ENCODE results near the gene GOLT1A. TPM values are rescaled to one million over a fixed set of nuclear protein-coding genes. Genes with fewer than 3 reads are reported as not detected.

Gene GOLT1A
- total RNA-seq, 1 experiment from 2014 or later = not detected

- POLR2A ChIA-PET (ENCODE audit: low non-redundant PET) = no interaction called here
- BruUV-seq (replicated peaks) = no TSS peak
- no peak overlapping the region for H3K4me3 ChIP-seq (ENCODE audit: low read depth, low read length, poor library complexity, severe bottlenecking)
- no peaks in the 10 kb centered on the region for H3K36me3 ChIP-seq (ENCODE audit: insufficient read depth, low read length, poor library complexity, severe bottlenecking)
- H3K27ac ChIP-seq (ENCODE audit: low read depth, low read length, poor library complexity, severe bottlenecking) = no peak overlapping the region
- intact Hi-C loops (cut with micrococcal nuclease; ENCODE audit: unreplicated experiment) = no loop called here
- DNase-seq (ENCODE audit: low spot score) = no peak
- peaks cover 6% of the 10 kb centered on the region for H3K4me1 ChIP-seq (ENCODE audit: insufficient read depth, low read length, poor library complexity, severe bottlenecking)
- CTCF ChIA-PET = no interaction called here
- H3K9me3 ChIP-seq (ENCODE audit: low read depth, low read length, poor library complexity, severe bottlenecking) = no peaks in the 10 kb centered on the region
- no peak for TF ChIP-seq EZH2 (IDR thresholded peaks at IDR 0.05; ENCODE audit: borderline replicate concordance, low read depth, low read length, poor library complexity, severe bottlenecking)
- TF ChIP-seq CTCF (conservative IDR thresholded peaks at IDR 0.05; ENCODE audit: low read depth, low read length) = no peak
- no peaks in the 10 kb centered on the region for H3K27me3 ChIP-seq (replicated peaks; ENCODE audit: insufficient read depth, low read depth, low read length, poor library complexity)
Measured at GRCh38 chr1:204149635-204150565, 63.9 kb downstream of the GOLT1A start.

- H3K4me1 ChIP-seq (ENCODE audit: insufficient read depth, low read length, poor library complexity, severe bottlenecking) = peaks cover 6% of the 10 kb centered on the region
- TF ChIP-seq CTCF (conservative IDR thresholded peaks at IDR 0.05; ENCODE audit: low read depth, low read length) = no peak
- TF ChIP-seq EZH2 (IDR thresholded peaks at IDR 0.05; ENCODE audit: borderline replicate concordance, low read depth, low read length, poor library complexity, severe bottlenecking) = no peak
- ChIA-PET POLR2A (ENCODE audit: low non-redundant PET) (no interaction called here), CTCF (no interaction called here)
- no peaks in the 10 kb centered on the region for H3K36me3 ChIP-seq (ENCODE audit: insufficient read depth, low read length, poor library complexity, severe bottlenecking)
- H3K27ac ChIP-seq (ENCODE audit: low read depth, low read length, poor library complexity, severe bottlenecking) = no peak overlapping the region
- no TSS peak for BruUV-seq (replicated peaks)
- DNase-seq (ENCODE audit: low spot score) = no peak
- intact Hi-C loops (cut with micrococcal nuclease; ENCODE audit: unreplicated experiment) = no loop called here
- H3K9me3 ChIP-seq (ENCODE audit: low read depth, low read length, poor library complexity, severe bottlenecking) = no peaks in the 10 kb centered on the region
- H3K27me3 ChIP-seq (replicated peaks; ENCODE audit: insufficient read depth, low read depth, low read length, poor library complexity) = no peaks in the 10 kb centered on the region
- no peak overlapping the region for H3K4me3 ChIP-seq (ENCODE audit: low read depth, low read length, poor library complexity, severe bottlenecking)
Measured at GRCh38 chr1:204149107-204149506, 64.7 kb downstream of the GOLT1A start.

Other genes with a start within 250 kb of the GOLT1A start
- 9.4 and 11.5 TPM in 2 replicates for gene SOX13, start 140.9 kb downstream of the GOLT1A start, total RNA-seq (2021)
- 7.3 and 8.3 TPM in 2 replicates for gene ETNK2, start 61.9 kb downstream of the GOLT1A start, total RNA-seq (2021)
- not detected in 2 replicates for gene REN, start 47.7 kb downstream of the GOLT1A start, total RNA-seq (2021)
- not detected in 2 replicates for gene KISS1, start 17.5 kb downstream of the GOLT1A start, total RNA-seq (2021)
- gene PLEKHA6, start 145.9 kb upstream of the GOLT1A start, total RNA-seq (2021) = 0.58 and 0.70 TPM in 2 replicates
- gene PPP1R15B, start 197.8 kb upstream of the GOLT1A start, total RNA-seq (2021) = 46.9 and 52.5 TPM in 2 replicates